Measurements from ENCODE around the gene POLE4.

The POLE4 gene

GRCh38 chr2:74941284-74941683, 17.2 kb upstream of the POLE4 start:
- DNase-seq = no peak

- no peak for DNase-seq
These were observed 16.2 kb upstream of the POLE4 start for GRCh38 chr2:74942263-74942662.

DNA sequence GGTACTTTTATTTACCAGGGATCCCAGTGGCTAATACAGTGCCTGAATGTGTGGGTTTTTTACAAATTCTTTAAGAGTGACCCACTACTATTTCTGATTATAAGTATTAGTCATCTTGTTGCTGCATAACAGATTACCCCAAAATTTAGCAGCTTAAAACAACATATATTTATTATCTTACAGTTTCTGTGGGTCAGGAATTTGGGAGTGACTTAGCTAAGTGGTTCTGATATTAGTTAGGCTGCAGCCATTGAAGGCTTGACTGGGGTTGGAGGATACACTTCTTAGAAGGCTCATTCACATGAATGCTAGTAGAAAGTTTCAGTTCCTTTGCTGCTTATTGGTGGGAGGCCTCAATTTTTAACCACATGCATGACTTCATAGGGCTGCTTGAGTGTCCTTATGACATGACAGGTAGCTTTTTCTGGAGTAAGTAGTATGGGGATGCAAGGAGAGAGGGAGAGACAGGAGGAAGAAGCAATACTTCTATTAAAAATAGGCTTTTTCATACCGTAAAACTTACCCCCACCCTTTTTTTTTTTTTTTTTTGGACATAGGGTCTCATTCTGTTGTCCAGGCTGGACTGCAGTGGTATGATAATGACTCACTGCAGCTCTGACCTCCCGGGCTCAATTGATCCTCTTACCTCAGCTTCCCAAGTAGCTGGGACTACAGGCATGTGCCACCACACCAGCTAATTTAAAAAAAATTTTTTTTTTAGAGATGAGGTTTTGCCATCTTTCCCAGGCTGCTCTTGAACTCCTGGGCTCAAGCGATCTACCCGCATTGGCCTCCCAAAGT, 13.3 kb upstream of the POLE4 start:
- no peak for DNase-seq

DNA sequence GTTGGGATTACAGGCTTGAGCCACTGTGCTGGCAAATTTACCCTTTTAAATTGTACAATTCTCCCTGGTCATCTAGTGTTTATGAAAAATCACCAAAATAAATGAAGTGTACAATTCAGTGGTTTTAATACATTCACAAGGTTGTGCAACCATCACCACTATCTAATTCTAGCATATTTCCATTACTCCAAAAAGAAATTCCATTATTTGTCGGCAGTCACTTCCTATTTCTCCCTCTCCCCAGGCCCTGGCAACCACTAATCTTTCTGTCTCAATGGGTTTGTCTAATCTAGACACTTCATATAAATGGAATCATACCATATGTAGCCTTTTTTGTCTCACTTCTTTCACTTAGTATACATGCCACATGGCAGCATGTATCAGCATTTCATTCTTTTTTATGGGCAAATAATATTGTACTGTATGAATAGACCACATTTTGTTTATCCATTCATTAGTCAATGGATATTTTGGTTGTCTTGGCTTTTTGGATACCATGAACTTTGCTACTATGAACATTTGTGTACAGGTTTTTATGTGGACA, 12.6 kb upstream of the POLE4 start:
- DNase-seq = no peak

DNA sequence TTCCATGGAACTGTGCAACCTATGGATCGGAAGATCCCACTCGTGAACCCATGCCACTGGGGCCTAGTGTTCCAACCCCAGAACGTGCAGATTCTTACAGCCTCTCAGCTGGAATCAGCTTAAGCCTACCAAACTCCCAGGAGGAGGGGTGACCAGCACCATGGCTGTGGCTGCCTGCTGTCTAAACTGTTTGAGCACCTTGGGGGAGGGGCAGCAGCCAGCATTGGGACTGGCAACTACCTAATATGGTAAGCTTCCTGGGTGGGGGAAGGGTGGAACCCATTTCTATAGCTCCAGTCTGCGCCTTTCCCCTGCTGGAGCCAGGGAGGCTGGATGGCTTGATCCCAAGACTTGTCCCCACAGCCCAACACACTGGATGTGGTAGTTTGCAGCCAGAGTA, 10.7 kb upstream of the POLE4 start:
- no peak for DNase-seq

GRCh38 chr2:74948779-74949178, 9.7 kb upstream of the POLE4 start:
- DNase-seq = no peak

GRCh38 chr2:74951211-74951754, 7.2 kb upstream of the POLE4 start:
- DNase-seq = no peak

DNA sequence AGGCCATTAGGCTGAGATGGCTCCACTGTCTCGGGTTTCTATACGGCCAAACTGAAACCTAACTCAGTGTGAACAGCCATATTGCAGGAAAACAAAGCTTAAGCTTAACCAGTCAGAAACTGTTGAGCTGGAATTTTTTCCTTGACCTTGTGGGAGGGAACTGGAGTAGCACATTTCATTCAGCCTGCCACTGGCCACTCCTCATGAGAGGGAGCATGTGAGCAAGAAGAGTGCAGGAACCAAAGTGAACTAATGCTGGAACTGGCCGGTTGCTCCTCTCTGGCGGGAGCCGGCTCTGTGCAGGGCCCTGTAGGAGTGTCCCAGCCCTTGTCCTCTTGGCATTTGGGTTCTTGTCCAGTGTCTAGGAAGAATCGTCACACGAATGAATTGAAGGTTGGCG, 5.9 kb upstream of the POLE4 start:
- DNase-seq = no peak

DNA sequence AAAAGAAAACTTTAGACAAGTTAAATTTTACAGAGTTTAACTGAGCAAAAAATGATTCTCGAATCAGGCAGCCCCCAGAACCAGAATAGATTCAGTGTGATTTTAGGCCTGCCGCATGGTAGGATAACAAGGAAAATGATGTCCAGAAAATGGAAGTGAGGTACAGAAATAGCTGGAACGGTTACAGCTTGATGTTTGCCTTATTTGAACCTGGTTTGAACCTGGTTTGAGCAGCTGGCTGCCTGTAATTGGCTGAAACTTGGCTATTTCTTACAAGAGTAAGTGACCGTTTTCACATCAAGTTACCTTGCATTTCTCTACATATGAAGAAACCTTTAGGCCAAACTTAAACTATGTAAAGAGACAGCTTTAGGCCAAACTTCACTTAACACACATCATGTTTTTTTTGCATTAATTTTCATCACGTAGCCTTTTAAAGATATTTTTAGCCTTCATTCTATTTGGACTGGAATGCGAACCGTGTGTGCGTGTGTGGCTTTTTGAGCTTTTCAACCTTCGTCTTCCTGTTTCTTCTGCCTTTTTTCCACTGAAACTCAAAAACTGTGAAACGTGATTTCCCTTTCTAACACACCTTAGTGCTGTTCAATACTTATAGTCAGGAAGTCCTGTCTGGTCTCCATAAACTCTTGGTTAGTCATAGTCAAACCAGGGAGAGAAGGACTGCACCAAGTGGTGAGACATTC, 4.5 kb upstream of the POLE4 start:
- no peak for DNase-seq

DNA sequence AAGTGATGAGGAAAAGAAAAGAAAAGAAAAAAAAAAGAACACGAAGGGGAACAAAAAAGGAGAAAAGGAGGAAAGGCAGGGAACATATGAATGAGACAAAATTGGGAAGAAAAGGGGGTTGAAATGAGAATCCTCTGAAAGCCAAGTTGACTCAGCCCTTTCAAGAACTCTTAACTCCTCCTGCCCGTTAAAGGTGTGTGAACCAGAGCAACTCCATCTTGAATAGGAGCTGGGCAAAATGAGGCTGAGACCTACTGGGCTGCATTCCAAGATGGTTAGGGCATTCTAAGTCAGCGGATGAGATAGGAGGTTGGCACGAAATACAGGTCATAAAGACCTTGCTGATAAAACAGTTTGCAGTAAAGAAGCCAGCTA, 4.0 kb upstream of the POLE4 start:
- no peak for DNase-seq

DNA sequence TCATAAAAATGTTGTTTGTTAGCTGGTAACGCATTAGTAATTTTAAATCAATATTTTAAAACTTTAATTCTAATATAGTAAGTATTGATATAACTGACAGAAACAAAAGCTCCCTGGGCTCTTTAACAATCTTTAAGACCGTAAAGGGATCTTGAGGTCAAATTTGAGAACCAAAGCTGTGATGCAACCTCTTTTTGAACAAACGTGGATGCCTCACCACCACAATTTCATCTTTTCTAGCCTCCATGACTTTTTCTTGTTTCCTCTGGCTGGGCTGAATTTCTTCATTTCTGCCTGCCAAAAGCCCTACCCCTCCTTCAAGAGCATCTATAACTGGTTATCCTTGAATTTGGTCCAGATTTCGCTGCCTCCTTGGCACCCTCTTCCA, 563 bp upstream of the POLE4 start:
- no peak for DNase-seq

GRCh38 chr2:74959106-74959751, 786 bp downstream of the POLE4 start:
- DNase-seq = no peak

GRCh38 chr2:74966887-74967286, 8.4 kb downstream of the POLE4 start:
- DNase-seq = no peak

DNA sequence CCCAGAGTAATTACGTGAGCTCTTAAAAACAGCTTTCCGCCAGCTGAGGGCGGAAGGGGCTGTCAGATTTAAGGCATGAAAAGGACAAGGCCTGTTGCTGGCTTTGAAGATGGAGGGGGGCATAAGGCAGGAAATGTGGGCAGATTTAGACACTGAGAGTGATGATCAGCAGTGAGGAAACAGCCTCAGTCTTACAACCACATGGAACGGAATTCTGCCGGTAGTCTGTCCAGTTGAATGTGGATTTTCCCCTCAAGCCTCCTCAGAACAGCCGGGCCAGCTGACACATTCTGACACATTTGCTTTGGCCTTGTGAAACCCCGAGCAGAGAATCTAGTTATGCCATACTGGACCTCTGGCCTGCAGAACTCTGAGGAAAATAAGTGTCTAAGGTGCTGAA, 16.6 kb downstream of the POLE4 start:
- DNase-seq = no peak

DNA sequence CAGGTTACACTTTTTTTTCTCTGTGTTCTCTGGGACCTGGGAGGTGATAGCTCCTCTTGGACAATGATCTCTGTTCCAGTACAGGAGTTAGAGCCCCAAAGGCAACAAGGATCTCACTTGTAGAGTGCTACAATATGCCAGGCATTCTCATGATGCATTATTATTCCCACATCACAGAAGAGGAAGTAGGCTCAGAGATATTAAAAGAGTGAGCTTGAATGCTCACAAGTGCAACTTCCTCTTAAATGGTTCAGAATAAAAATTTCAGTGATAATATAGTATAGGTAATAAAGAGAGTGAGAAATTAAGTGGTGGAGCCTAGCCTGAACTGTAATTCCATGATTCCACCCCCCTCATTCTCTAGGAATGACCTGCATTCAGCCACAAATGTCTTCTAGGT, 21.4 kb downstream of the POLE4 start:
- no peak for DNase-seq

DNA sequence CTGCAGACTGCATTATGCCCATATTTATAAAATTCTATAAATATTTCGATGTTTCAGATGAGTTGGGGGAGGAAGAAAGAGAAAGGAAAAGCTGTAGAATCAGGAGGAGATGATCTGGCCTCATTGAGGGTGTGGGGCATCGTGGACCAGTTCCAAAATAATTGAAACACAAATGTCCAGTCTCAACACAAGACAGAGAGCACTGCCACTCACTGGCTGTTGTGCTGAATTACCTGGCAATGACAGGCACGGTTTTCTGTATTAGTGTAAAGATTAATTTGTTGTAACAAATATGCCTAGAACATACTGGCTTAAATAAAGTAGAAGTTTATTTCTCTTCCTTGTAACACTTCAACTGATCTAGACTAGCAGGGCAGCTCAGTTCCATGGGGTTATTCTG, 24.1 kb downstream of the POLE4 start:
- DNase-seq = no peak

GRCh38 chr2:74983631-74984392, 25.4 kb downstream of the POLE4 start:
- no peak for DNase-seq

DNA sequence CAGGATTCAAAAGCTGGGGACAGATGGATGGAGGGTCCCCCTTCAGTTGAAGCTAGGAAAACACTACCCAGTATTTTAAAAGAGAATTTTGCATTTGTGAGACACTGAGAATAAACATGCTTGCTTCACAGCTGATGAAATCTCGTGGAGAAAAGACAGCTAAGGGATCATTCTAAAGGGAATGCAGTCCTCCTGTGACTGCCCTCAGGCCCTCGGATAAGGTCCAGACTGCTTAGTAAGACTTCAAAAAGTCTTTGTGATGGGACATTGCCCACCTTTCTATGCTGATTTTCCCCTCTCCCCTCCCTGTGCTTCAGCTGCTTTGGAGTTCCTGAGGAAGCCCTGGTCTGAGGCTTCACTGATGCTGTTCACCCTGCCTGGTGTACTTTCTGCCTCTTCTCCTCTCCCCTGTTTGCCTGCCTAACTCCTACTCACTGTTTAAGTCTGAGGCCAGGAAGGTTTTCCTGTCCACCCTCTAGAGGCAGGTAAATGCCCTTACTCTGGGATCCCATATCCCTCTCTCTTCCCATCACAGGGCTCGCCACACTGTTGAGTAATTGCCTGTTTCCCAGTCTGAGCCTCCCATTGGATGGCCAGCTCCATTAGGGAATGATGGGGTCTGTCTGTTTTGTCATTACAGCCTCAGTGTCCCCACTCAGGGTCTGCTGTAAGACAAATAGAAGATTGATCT, 26.6 kb downstream of the POLE4 start:
- no peak for DNase-seq

- no peak for DNase-seq
These were observed 27.7 kb downstream of the POLE4 start for GRCh38 chr2:74985978-74986609.

- no peak for DNase-seq
These were observed 33.5 kb downstream of the POLE4 start for GRCh38 chr2:74991977-74992376.

DNA sequence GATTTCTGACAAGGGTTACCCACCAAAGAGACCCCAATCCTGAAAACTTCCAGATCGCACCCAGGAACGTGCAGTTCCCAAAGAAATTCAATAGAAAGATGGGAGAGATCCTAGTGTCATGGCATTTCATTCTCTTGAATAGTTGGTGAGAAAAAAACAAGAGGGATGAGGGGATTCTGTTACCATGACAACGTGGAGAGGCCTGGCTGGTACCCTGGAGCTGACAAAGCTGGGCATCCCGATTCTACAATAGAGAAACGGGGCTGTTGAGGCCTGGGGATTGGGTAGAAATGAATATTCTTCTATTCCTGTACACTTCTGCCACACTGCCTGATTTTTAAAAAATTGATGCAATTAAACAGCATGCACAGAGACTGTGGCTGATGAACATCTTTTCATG, 41.0 kb downstream of the POLE4 start:
- DNase-seq = no peak

GRCh38 chr2:75002007-75002406, 43.6 kb downstream of the POLE4 start:
- DNase-seq = no peak

Data from SHP77 treated with DMSO at 0.1 percent for 48 hours (cell line).